T-helper 17 cell (primary cell): ENCODE results near the gene DNAJC15. TPM values are rescaled to one million over a fixed set of nuclear protein-coding genes. Genes with fewer than 3 reads are reported as not detected.

Experiments
- ATAC-seq: fragments of 150-1000 bp; cut with Tn5 transposase; 2 replicates; pipeline ENCODE4 v1.10.0; 2021; ENCODE audit warnings: mild to moderate bottlenecking, moderate library complexity
- DNase-seq, 3 donors: peaks; one replicate each; pipeline versions ENCODE4 v3.0.0 to v3.0.0-alpha.2; 2020 to 2021
- H3K9me3 ChIP-seq: one replicate; pipeline ENCODE4 v1.7.0; 2013; ENCODE audit warnings: low read length, mild to moderate bottlenecking; ENCODE audit not compliant: control insufficient read depth, poor library complexity, severe bottlenecking
- H3K27ac Mint-ChIP-seq: one replicate; pipeline ENCODE4 v1.8.0; 2022; ENCODE audit warnings: mild to moderate bottlenecking, moderate library complexity, mixed read lengths
- H3K27me3 Mint-ChIP-seq: one replicate; pipeline ENCODE4 v1.8.0; 2022; ENCODE audit warnings: mixed read lengths
- H3K36me3 Mint-ChIP-seq: one replicate; pipeline ENCODE4 v1.8.0; 2022; ENCODE audit warnings: low read depth, mixed read lengths
- H3K4me1 Mint-ChIP-seq: one replicate; pipeline ENCODE4 v1.8.0; 2022; ENCODE audit warnings: mild to moderate bottlenecking, mixed read lengths
- H3K4me3 Mint-ChIP-seq: one replicate; pipeline ENCODE4 v1.8.0; 2022; ENCODE audit warnings: mild to moderate bottlenecking, moderate library complexity, mixed read lengths
- total RNA-seq, 4 donors: library from RNA in 2 of 4; stranded (reverse) in 2 of 4; gene quantifications; one replicate each; pipeline ENCODE4 v1.2.3 and lab custom pipeline; 2022 to 2026

Gene DNAJC15
- total RNA-seq, 2 donors from 2014 or later: 6.4 to 8.1 TPM

DNA sequence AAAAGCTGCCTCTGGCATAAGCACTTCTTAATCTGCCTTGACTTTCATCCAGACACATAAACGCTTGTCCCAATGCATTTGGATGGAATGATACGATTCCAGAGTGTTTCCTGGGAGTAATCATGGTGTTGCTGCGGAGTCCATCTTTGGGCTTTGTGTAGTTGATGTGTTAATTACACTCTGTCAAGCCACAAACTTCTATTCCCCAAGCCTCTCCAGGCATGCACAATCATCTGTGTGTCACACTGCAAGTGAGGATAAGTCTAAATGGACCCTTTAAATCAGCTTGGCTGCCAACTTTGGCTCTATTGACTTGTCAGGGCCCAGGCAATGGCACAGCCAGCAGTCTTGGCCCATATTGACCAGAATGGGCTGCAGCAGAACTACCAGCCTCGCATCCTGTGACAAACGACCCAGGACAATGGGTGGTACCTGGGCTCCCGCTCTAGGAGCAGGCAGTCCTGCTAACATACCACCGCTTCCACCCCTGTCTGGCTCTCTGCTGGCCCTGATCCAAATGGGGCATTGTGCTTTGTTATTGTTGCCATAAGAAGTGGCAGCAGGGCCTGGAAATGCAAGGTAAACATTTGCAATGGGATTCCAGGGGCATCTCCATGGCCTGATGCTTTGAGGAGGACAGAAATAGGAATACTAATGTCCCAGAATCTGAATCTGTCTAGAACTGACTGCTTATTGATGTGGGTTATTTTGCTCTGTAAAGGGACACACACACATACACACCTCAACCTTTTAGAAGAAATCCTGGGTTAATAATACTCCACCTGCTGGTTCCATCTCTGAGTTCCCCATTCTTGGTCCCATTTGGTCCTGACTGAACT, 127.2 kb downstream of the DNAJC15 start:
- no peaks in the 10 kb centered on the region for H3K9me3 ChIP-seq
- ATAC-seq (no peak), DNase-seq (no peak)
- Mint-ChIP-seq H3K27me3 (peaks cover 45% of the 10 kb centered on the region), H3K27ac (no peak overlapping the region), H3K4me3 (no peak overlapping the region), H3K36me3 (peaks cover 7% of the 10 kb centered on the region), H3K4me1 (no peaks in the 10 kb centered on the region)

DNA sequence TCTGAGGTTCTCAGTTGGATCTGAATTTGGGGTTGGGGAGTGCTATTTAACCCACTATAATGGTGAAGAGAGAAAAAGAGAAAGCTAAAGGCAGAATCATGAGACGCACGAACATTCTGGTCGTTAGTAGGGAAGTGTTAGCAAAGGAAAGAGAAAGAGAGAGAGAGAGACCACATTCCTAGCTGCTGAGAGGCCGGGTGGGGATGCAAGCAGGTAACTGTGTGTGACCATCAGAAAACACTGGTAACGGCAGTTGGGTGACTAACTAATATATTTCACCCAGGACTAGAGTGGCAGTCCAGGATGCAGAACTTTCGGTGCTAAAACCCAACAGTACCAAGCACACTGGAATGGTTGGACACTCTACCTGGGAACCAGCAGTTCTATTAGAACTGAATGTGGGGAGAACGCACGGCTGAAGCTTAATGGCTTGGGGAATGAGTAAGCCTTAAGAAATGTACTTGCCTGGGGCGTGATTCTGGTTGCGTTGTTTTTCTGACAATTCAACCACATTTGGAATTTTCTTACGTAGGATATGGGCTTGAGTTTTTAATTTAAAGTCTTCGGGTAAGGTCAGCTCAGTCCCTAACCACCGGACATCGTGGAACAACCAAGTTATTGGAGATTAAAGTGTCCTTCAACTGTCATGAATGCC, 130.2 kb downstream of the DNAJC15 start:
- Mint-ChIP-seq H3K4me1 (no peaks in the 10 kb centered on the region), H3K27ac (no peak overlapping the region), H3K4me3 (no peak overlapping the region), H3K27me3 (peaks cover 24% of the 10 kb centered on the region), H3K36me3 (peaks cover 4% of the 10 kb centered on the region)
- no peaks in the 10 kb centered on the region for H3K9me3 ChIP-seq
- ATAC-seq (no peak), DNase-seq (no peak)

DNA sequence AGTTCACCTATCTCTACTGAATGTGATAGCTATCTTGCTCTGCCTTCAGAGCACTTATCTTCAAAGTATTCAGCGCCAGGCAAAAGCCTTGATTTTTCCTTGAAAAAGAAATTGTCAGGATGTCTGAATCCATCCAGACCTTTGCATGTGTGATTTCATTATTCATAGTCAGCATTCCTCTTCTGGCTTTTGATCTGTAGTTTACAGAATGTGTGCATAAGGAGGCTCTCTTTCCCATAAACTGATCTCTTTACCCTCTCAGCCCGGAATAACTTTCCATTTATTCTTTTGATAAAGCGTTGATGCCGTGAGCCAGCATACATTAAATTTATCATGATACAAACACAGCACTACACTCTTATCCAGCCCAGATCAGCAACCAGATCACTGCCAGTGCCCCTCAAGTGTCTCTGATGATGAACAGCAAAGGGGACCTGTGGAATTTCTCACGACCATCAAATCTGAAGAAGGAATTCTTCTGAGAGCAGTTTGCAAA, 130.8 kb downstream of the DNAJC15 start:
- H3K27ac Mint-ChIP-seq: no peak overlapping the region
- no peak for ATAC-seq
- H3K9me3 ChIP-seq: no peaks in the 10 kb centered on the region
- H3K4me1 Mint-ChIP-seq: no peaks in the 10 kb centered on the region
- no peak for DNase-seq
- peaks cover 17% of the 10 kb centered on the region for H3K27me3 Mint-ChIP-seq
- H3K36me3 Mint-ChIP-seq: peaks cover 4% of the 10 kb centered on the region
- H3K4me3 Mint-ChIP-seq: no peak overlapping the region

DNA sequence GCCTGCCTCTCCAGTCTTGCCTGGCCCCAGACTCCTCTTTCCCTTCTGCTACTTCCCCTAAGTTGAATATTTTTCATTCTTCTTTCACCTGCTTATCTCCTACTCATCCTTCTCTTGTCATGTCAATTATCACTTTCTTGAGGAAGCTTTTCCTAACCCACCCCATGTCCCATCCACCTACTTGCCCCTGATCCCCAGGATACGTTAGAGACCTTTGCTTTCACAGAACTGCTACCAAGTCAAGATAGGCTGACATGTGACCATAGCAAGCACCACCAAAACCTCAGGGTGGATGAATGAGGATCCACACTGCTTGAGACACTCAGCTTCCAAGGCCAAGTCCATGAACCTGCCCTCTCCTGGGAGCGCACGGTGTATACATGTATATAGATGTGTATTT, 131.5 kb downstream of the DNAJC15 start:
- Mint-ChIP-seq H3K27me3 (peaks cover 17% of the 10 kb centered on the region), H3K4me3 (no peak overlapping the region), H3K4me1 (no peaks in the 10 kb centered on the region), H3K36me3 (peaks cover 4% of the 10 kb centered on the region), H3K27ac (no peak overlapping the region)
- ATAC-seq (no peak), DNase-seq (no peak)
- H3K9me3 ChIP-seq: no peaks in the 10 kb centered on the region

- peaks cover 2% of the 10 kb centered on the region for H3K36me3 Mint-ChIP-seq
- no peaks in the 10 kb centered on the region for H3K9me3 ChIP-seq
- H3K4me3 Mint-ChIP-seq: no peak overlapping the region
- DNase-seq (no peak), ATAC-seq (no peak)
- no peak overlapping the region for H3K27ac Mint-ChIP-seq
- H3K4me1 Mint-ChIP-seq: no peaks in the 10 kb centered on the region
- peaks cover 5% of the 10 kb centered on the region for H3K27me3 Mint-ChIP-seq
Measured at GRCh38 chr13:43156916-43157315, 133.5 kb downstream of the DNAJC15 start.

DNA sequence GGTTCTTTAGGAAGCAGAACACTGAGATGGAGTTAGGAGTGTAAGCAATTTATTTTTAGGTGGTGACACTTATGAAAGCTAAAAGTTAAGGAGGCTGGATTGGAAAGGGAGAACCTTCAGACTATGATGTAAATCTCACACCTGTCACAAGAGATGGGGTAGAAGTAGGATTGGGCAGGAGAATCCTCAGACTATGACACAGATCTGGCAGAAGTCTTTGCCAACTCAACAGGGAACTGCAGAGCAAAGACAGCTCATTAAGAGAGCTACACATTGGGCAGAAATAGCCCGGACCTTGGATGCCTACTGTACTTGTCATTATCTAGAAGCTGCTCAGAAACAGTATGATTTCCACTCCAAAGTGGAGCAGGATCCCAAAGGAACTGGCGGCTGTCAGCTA, 134.4 kb downstream of the DNAJC15 start:
- Mint-ChIP-seq H3K36me3 (peaks cover 2% of the 10 kb centered on the region), H3K27ac (no peak overlapping the region), H3K27me3 (no peaks in the 10 kb centered on the region), H3K4me3 (no peak overlapping the region), H3K4me1 (no peaks in the 10 kb centered on the region)
- DNase-seq (no peak), ATAC-seq (no peak)
- H3K9me3 ChIP-seq: no peaks in the 10 kb centered on the region

DNA sequence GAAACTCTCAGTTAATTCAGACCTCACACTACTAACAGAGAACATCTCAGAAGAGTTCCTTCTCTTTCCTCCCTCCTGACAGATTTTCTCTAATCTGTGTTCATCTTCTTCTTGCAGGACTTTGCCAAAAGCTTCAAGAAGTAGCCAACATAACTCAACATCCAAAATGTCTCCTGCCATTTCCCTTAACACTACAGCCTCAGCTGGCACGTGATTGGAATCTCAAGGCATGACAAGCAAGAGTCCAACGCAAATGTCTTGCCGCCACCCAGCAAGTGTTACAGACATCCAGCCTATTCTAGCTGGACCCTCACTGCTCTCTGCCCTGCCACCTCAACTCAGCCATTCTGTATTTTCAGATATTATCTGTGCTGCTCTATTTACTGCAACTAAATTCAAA, 135.1 kb downstream of the DNAJC15 start:
- ATAC-seq (no peak), DNase-seq (no peak)
- no peak overlapping the region for H3K27ac Mint-ChIP-seq
- no peaks in the 10 kb centered on the region for H3K9me3 ChIP-seq
- H3K4me3 Mint-ChIP-seq: no peak overlapping the region
- H3K36me3 Mint-ChIP-seq: no peaks in the 10 kb centered on the region
- no peaks in the 10 kb centered on the region for H3K4me1 Mint-ChIP-seq
- no peaks in the 10 kb centered on the region for H3K27me3 Mint-ChIP-seq

GRCh38 chr13:43159026-43159461, 135.7 kb downstream of the DNAJC15 start:
- Mint-ChIP-seq H3K36me3 (no peaks in the 10 kb centered on the region), H3K4me3 (no peak overlapping the region), H3K4me1 (no peaks in the 10 kb centered on the region), H3K27me3 (no peaks in the 10 kb centered on the region), H3K27ac (no peak overlapping the region)
- DNase-seq (no peak), ATAC-seq (no peak)
- no peaks in the 10 kb centered on the region for H3K9me3 ChIP-seq

Other genes starting within 250 kb of the DNAJC15 start
- gene FAM216B, start 242.0 kb upstream of the DNAJC15 start, total RNA-seq: not detected
- 10 to 100 TPM; 27.3 to 44.0 TPM for gene EPSTI1, start 31.3 kb upstream of the DNAJC15 start, total RNA-seq